HG03521 (cell line): ENCODE measurements around the gene CRTC1.

ENCODE experiments used
- ATAC-seq: cut with Tn5 transposase; IDR thresholded peaks from one replicate; pipeline ENCODE4 v1.9.1; 2021; ENCODE audit warnings: mild to moderate bottlenecking, moderate library complexity; ENCODE audit not compliant: unreplicated experiment

CRTC1 gene

DNA sequence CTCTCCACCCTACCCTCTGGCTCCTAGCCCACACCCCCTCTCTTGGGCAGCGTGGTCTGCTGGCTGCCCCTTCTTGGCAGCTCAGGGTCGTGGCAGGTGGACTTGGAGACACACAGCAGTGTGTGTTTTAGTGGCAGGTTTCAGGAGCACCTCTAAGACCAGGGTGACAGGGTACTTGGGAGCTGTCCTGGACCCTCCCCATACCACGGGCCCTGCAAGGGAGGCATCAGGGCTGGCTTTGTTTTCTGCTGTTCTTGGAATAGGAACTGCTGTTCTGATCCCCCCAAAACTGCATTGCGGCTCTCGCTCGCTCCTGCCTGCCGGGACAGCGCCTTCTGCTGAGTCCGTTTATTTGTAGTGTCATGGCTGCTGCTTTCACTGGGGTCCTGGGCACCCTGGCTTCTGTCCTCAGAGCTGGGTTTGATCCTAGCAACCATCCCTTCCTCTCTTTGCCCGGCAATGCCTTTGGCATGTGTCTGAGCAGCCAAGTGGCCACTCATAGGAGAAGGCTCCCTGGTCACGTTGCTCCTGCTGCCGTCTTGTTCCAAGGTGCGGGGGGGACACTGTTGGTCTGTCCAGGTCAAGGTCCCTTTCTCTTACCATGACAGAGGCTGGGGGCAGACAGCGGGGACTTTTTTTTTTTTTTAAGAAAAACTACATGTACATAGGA is 95.5 kb downstream of the CRTC1 start:
- no peak for ATAC-seq

DNA sequence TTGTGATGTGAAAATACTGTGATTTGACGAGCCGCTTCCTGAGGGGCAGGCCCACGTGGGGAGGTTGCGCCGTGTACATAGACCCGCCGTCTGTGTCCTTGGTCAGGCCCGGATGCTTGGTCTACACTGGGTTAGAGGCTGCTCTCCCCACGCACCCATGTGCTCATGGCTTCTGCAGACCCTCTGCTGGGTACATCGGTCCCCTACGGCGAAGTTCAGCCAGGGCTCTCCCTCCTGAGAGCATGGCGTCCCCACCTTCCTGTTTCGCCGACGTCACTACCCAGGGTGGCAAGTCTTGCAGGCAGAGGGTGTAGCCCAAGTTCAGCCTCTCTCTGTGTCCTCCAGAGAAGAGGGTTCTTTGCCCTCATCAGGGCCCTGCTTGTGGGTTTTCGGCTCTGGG is 96.6 kb downstream of the CRTC1 start:
- ATAC-seq, result no peak

DNA sequence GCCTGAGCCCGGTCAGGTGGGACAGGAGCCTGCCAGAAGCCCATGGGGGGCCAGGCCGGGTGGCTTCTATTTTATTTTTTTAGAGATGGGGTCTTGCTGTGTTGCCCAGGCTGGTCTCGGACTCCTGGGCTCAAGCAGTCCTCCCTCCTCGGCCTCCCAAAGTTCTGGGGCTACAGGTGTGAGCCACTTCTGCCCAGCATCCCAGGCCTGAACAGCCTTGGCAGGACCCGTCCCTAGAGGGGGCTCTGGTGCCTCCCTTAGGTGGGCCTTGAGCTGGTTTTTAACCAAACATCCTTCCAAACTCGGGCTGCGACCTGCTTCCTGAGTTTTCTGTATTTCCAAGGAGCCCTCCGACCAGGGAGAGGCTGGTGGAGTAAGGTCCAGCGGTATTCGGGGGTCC is 97.2 kb downstream of the CRTC1 start:
- ATAC-seq, result no peak

DNA sequence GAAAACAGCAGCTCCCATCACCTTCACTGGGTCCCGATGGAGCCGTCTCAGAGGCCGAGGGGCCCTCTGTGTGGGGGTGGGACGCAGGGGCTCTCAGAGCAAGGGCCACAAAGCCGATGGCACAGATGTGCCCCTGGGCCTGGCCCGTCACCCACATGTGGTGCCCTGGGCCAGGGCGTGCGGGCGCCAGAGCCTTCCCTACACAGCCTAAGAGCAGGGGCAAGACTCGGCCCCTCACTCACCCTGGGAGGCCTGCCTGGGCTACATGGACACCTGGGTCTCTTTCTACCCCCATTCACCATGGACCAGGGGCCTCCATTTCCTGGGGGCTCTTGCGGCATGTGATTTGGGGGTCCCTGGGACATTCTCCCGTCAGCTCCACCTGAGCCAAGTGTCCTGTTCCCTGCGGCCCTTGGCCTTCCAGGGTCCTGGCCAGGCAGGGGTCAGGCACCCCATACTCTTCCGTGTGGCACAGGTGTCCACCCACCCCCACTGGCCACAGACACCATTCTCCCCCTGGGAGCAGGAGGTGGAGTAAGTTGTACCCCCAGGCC is 97.6 kb downstream of the CRTC1 start:
- ATAC-seq, result no peak

DNA sequence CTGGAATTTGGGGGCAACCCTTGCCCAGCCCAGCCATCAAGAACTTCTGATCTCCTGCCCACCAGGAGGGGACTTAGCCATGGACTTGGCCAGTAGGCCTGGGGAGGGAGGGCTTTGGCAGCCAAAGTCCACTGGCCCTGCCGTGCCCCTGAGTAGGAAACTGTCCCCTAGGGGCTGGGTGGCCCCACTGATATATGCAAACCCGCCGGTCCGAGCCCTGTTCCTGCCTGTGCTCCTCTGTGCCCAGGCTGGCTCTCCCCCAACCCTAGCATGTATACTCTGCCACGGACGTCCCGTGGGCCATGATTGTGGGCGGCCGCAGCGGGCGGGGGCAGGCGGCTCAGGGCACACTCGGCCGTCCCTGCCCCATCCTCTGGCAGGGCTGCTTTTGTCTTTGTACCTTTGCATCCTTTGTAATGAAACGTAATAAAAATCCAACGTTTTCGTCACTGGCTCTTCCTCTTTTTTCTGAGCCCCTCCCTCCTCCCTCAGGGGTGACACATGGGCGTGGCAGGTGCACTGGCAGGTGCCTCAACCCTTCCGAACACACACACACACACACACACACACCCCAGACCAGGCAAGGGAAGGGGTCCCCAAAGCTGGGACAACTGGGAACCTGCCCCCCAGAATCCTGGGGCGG is 98.5 kb downstream of the CRTC1 start:
- ATAC-seq, result no peak

DNA sequence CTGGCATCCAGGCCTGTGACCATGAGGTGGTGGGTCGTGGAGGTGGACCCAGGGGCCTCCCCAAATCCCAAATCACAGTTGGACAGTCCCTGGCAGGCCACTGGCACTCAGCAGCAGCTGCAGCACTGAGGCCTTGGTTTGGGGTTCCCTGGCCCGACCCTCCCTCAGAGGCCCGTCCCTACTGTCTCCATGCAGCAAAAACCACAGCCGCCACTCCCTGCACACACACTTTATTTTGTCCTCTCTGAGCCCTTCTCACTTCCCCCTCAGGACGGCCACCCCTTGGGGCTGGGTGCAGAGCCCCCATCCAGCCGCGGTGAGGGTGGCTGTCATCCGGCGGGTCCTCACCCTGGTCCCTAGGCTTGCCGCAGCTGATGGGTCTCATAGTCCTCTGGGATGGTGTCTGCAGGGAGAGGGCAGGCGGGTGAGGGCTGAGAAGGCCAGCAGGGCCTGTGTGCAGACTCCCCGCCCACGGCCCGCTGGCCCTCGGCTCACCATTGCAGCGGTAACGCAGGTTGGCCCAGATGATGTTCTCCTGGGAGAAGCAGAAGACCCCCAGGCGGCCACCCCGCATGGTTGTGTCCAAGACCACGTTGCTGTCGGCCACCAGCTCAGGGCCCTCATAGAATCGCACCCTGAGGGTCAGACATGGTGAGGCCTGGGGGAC is 99.2 kb downstream of the CRTC1 start:
- no peak for ATAC-seq

DNA sequence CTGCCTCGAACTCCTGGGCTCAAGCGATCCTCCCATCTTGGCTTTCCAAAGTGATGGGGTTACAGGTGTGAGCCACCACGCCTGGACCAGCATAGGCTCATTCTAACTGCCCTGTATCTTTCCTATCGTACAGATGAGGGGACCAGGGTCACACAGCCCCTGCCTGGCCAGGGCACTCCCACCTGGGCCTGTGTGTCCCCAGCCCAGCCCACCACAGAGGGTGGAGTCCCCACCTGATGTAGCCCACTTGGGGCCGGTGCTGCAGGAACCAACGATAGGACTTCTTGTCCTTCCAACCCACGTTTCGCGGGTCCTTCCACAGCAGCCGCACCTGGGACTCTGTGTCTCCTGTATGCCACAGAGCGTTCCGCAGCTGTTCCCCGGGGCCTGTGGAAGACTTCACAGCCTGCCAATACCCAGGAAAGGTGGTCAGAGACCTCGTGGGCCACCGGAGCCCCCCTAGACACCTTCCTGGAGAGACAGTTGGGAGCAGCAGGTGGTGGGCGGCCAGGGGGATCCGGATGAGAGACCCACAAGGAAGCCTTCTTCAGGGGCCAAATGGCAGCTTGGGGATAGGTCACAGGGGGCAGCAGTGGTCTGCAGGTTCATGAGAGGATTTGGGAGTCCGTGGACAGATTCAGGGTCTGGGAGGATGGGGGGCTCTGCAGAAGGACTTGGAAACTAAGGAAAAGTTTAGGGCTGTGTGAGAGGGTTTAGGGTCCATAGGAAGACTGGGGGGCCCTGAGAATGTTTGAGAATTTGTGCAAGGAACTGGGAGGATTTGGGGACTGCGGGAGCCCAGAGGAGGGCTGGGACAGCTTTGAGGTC is 100.7 kb downstream of the CRTC1 start:
- ATAC-seq, result no peak

DNA sequence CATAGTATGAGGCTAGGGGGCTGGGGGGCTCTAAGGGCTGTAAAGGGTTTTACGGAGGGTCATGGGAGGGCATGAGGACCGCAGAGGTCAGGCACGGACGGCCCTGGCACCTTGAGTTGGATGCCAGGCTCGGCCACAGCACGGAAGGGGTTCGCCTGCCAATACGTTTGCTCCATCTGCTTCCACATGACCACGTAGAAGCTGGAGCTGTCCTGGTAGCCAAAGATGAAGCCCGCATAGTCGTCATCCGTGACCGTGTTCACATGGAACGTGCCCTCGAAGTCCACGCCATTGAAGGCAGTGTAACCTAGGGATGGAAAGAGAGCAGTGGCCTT is 101.3 kb downstream of the CRTC1 start:
- no peak for ATAC-seq

DNA sequence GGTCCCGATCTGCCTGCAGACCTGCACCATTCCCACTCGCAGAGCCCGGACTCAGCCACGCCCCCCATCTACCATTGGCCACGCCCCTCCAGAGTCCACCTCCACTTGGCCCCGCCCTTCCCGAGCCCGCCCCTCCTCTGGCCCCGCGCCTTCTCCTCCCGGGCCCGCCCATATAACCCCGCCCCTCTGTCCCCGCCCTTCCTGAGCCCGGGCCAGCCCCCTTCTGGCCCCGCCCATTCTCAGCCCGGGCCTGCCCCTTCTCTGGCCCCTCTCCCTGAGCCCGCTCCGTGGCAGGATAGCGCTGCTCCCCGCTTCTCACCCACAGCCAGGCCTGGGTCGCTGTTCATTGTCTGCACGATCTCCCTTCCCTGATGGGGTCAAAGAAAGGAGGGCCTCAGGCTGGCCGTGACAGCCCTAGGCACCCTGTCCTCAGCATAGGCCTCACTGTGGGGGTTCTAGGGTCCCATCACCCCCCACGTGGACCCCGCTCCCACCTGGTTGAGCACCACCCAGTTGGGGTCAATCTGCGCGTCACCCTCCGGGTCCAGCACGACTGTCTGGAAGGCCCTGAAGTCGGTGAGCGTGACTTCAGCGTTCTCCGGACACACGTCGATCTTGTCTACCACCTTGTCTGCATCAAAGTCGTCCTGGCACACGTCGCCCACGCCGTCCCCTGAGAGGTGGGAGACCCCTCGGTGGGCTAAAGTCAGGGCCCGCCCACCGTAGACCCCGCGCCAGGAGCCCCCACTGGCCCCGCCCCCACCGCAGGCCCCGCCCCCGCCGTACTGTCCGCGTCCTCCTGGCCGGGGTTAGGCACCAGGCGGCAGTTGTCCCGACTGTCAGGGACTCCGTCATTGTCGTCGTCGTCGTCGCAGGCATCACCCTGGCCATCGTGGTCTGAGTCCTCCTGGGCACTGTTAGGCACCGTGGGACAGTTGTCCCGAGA is 102.0 kb downstream of the CRTC1 start:
- ATAC-seq, result no peak

DNA sequence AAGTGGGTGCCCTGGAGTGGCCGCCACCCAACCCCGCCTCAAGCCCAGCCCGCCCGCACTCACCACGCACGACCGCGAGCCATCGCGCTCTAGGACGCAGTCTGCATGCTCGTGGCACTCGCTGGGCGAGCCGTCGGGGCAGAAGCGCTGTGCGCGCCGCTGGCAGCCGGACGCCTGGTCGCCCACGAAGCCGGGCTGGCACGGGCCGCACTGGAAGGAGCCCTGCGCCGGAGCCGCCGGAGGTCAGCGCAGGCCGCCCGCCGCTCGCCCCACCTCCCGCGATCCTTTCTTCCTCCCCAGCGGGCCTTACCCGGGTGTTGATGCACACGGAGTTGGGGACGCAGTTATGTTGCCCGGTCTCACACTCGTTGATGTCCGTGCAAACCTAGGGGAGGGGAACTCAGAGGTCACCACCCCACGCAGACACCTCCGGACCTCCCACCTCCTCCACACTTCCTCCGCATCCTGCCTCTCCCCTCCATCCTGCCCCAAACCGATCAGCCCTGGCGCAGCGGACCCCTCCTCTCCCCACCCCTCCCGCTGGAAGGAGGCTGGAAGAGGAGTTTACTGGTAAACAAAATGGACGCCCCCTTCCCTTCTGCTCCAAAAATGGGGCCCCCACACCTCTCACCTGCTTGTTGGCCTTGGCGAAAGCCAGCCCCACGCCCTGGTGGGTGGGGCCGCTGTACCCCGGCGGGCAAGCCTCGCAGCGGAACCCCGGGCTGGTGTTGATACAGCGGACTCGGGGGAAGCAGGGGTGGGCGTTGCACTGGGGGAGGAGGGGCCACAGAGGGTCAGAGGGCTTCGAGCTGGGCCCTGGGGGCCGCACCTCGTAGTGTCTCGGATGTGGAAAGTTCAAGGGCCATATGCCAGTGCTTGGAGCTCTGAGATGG is 105.3 kb downstream of the CRTC1 start:
- ATAC-seq, result no peak

DNA sequence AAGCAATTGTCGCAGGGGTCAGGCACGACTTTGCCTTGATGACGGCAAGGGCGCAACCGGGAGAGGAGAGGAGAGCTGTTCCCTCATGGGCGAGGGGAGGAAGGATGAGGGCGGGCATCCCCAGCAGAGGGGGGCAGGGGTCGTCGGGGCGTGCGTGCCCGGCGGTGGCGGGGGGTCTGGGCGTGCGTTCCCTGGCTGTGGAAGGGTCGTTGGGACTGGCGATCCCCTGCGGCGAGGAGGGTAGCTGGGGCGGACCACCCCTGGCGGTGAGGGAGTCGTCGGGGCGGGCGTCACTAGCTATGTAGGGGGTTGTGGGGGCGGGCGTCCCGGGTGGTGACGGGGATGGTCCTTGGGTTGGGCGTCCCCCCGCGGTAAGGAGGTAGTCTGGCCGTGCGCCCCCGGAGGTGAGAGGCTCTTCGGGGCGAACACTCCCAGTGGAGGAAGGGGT is 106.0 kb downstream of the CRTC1 start:
- ATAC-seq, result no peak

DNA sequence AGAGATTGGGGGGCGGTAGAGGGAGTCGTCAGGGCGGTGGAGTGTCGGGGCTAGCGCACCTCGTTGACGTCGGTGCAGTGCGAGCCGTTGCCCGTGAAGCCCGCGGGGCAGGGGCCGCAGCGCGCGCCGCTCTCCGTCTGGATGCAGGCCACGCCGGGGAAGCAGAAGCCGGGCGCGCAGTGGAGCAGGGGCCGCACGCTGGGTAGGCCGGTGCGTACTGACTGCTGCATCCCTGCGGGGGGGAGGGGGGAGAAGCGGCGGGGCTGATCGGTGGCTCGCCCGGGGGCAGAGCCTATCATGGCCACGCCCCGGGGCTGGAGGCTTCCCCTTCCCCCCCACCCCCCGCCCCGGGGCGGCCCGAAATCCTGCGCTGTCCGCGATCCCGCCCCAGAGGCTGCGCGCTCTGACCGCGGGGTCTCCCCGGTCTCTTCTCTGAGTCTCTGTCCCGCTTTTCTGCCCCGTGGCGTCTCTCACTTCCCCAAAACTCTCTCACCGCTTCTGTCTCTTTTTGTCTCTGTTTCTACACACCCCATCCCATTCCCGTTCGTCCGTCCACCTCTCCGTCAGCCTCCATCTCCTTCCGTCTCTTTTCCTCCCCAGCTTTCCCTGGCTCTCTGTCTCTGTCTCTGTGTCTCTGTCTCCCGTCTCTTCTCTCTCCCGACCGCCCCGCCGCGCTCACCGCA is 106.5 kb downstream of the CRTC1 start:
- no peak for ATAC-seq

DNA sequence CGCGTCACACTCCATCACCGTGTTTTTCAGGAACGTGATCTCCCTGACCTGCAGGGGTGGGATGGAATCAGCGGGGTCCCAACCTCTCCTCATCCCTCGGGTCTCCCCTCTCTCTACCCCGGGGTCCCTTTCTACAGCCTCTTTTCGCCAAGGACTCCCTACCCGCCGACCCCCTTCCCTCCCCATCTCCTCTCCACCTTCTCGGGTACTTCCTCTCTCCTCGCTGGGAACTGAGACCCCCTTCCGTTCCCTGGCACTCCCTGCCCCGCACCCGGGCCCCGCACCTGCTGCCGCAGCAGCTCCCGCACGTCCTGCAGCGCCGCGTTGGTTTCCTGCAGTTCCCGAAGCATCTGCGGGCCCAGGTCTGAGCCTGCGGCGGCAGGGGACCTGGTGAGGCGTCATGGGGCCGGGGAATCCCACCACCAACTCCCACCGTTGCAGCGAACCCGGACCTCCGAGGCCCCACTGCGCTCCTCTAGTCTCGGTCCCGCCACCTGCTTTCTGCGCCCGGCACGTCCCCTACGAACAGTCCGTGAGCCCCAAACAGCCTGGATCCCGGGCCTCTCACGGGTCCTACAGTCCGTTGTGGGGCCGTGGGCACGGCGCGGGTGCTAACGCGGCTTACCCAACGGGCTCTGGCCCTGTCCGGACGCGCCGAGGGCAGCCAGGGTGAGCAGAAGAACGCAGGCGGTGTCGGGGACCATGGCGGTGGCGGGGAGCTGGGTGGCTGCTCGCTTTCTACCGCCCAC is 107.3 kb downstream of the CRTC1 start, which contains the start of gene COMP:
COMP (minus strand) TSS at position 740 of the 749 bp plus-strand sequence; CDS start at position 704, 36 bp downstream.
- no peak for ATAC-seq

DNA sequence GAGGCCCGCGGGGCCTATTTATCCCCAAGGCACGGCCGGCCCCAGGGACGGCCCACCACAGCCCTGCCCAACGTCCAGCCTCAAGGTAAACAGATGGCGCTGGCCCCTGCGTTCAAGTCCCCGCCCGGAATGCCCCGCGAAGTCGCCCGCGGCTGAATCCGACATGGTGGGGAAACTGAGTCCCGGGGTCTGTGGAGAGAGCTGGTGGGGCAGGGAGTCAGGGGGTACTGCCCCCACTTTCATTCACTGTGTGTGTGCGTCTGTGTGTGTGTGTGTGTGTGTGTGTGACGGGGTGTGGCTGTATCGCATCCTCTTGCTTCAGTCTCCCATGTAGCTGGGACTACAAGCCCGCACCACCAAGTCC is 107.8 kb downstream of the CRTC1 start:
- no peak for ATAC-seq

DNA sequence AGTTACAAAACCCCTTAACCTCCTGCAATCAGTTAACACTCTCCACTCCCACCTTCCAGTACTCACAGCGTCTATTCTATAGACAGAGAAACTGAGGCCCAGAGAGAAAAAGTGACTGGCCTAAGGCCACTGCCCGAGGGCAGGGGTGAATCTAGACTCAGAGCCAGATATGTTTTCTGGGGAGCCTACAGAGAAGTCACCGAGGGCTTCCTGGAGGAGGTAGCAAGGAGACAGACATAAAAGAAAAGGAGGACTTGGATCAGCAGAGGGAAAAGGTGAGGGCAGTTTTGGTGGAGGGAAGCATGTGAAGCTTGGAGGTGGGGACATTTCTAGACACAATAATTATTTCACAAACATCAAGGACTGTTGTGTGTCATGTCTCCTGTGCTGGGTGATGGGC is 109.2 kb downstream of the CRTC1 start:
- ATAC-seq, result no peak

DNA sequence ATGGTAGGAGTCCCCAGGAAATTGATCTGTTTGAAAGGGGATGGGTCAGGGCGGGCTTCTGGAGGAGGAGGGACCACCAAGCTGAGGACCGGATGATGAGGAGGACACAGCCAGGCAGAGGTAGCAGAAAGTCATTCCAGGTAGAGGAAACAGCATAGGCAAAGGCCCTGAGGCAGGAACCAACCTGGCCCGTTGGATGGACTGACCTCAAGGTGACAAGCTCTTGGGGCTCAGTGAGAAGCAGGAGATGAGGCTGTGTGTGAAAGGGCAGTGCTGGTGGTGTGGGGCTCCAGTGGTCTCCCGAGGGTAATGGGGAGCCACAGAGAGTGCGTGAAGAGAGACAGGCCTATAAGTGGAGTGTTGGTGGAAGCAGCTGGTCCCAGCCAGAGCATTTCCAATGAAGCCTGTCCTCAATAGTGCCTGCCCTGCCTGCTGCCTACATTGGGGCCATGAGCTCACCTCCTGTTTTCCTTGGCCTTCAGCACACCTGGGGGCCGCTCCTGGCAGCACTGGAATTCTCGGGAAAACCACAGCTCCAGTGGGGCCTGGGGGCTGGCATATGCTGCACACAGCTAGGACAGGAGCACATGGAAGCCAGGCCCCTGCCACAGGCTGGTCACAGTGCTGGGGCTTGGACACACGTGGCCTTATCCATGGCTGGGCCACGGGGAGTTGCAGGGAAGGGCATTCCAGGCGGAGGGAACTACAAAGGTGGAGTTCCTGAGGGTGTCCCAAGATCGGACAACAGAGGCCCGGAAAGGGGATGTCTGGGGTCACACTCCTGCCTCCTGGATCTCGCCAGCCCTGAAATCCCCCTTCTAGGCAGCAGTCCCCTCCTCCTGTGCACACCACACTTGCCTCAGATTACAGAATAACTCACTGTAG is 109.9 kb downstream of the CRTC1 start:
- ATAC-seq, result no peak

DNA sequence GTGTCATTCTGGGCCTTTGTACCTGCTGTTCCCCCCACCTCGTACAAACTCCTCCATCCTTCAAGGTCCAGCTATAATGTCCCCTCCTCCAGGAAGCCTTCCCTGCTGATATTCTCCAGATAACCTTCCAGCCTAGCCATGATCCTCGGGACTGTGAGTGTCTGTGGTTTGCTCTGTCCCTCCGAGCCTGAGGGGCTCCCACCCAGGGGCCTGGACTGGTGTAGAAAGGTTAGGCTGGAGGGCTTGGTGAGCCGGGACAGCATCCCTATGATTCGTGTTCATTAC is 110.5 kb downstream of the CRTC1 start:
- no peak for ATAC-seq
